HepG2 (cell line): Measurements from ENCODE around the gene DUSP12. TPM values are rescaled to one million over a fixed set of nuclear protein-coding genes. Genes with fewer than 3 reads are reported as not detected.

ENCODE experiments used
- ATAC-seq: fragments of 200-7000 bp; cut with Tn5 transposase; 3 replicates; pipeline ENCODE4 v1.9.1; 2020; ENCODE audit warnings: mild to moderate bottlenecking, moderate library complexity
- BruUV-seq: library from RNA; stranded (reverse); fragments of 400-500 nt; replicated peaks from 2 replicates; lab custom pipeline; 2021; lab: Mats Ljungman, UMichigan
- CTCF ChIA-PET: fragments of 300-600 bp; formaldehyde crosslinking; extraction: SDS; loops from one replicate; lab custom pipeline; 2021; ENCODE audit warnings: low total read pairs, inconsistent platforms, low intra/inter-chr PET ratio; lab: Yijun Ruan, JAX
- POLR2A ChIA-PET: fragments of 350-600 bp; sonication (Branson Sonifier 250); formaldehyde crosslinking; loops from one replicate; lab custom pipeline; 2020; ENCODE audit warnings: antibody characterized with exemption, inconsistent platforms; lab: Yijun Ruan, JAX
- DNase-seq: peaks from one replicate; pipeline ENCODE4 v3.0.0-alpha.2; 2015; ENCODE audit warnings: low spot score
- FAIRE-seq: peaks from 3 replicates; lab custom pipeline; 2011; peaks lifted over from hg19 to GRCh38; lab: Jason Lieb, UNC
- H2AFZ ChIP-seq: one replicate; pipeline ENCODE4 v1.6.1; 2011; ENCODE audit warnings: low read length, inconsistent platforms
- H3K27ac ChIP-seq: fragments of 300-600 bp; 3 replicates; pipeline ENCODE4 v1.8.0; 2011; ENCODE audit warnings: mixed run types, mild to moderate bottlenecking, mixed read lengths, low read length, inconsistent platforms; ENCODE audit not compliant: insufficient read depth; ENCODE audit errors: extremely low read length
- H3K27me3 ChIP-seq, 2 experiments: fragments of 200-600 bp in 1 of 2; 2 replicates in 1 of 2; 3 replicates in 1 of 2; pipeline versions ENCODE4 v1.6.0 to v1.8.0; 2011; ENCODE audit warnings: low read length in 2 of 2, mild to moderate bottlenecking in 2 of 2, moderate library complexity in 2 of 2, inconsistent platforms in 1 of 2; ENCODE audit not compliant: insufficient read depth in 2 of 2, control insufficient read depth in 1 of 2
- H3K36me3 ChIP-seq, 2 experiments: fragments of 200-600 bp in 1 of 2; replicated peaks in 1 of 2; 2 replicates in 1 of 2; 3 replicates in 1 of 2; pipeline versions ENCODE4 v1.5.1 to v1.8.0; 2011; ENCODE audit warnings: low read length in 2 of 2, inconsistent platforms in 1 of 2; ENCODE audit not compliant: insufficient read depth in 2 of 2, control insufficient read depth in 1 of 2
- H3K4me1 ChIP-seq: 2 replicates; pipeline ENCODE4 v1.5.1; 2012; ENCODE audit warnings: low read length, inconsistent platforms; ENCODE audit not compliant: insufficient read depth
- H3K4me2 ChIP-seq: 2 replicates; pipeline ENCODE4 v1.6.0; 2011; ENCODE audit warnings: low read depth, low read length, inconsistent platforms
- H3K4me3 ChIP-seq, 3 experiments: fragments of 200-600 bp in 1 of 3; sonication (generic), shearing (Covaris generic) in 1 of 3; replicated peaks in 1 of 3; 2 replicates each; pipeline ENCODE4 v1.5.1; 2011 to 2016; ENCODE audit warnings: low read length in 3 of 3, inconsistent platforms in 2 of 3, low read depth in 2 of 3, mild to moderate bottlenecking in 2 of 3, control low read depth in 1 of 3, mixed read lengths in 1 of 3; ENCODE audit not compliant: insufficient read depth in 1 of 3
- H3K79me2 ChIP-seq: one replicate; pipeline ENCODE4 v1.6.1; 2011; ENCODE audit warnings: low read length, inconsistent platforms; ENCODE audit not compliant: insufficient read depth
- H3K9ac ChIP-seq: 2 replicates; pipeline ENCODE4 v1.6.0; 2011; ENCODE audit warnings: mild to moderate bottlenecking, low read depth, low read length, inconsistent platforms; ENCODE audit not compliant: insufficient read depth
- H3K9me3 ChIP-seq: 2 replicates; pipeline ENCODE4 v1.5.1; 2012; ENCODE audit warnings: mild to moderate bottlenecking, low read length
- H4K20me1 ChIP-seq: 2 replicates; pipeline ENCODE4 v1.6.0; 2011; ENCODE audit warnings: inconsistent platforms, mild to moderate bottlenecking, low read length, moderate library complexity; ENCODE audit not compliant: insufficient read depth
- BCL3 ChIP-seq: sonication (generic); formaldehyde crosslinking; IDR thresholded peaks from 2 replicates; pipeline ENCODE4 v1.5.1; 2020; ENCODE audit warnings: mild to moderate bottlenecking, missing genetic modification reagents, moderate library complexity
- CBX5 ChIP-seq: sonication (generic); formaldehyde crosslinking; IDR thresholded peaks from 2 replicates; pipeline ENCODE4 v1.4.0; 2020; ENCODE audit warnings: missing genetic modification reagents, borderline replicate concordance
- FOXK2 ChIP-seq: fragments of 450-650 bp; IDR thresholded peaks from 2 replicates; pipeline ENCODE4 v1.6.1; 2016
- GTF3A ChIP-seq: sonication (generic); formaldehyde crosslinking; conservative IDR thresholded peaks from 2 replicates; pipeline ENCODE4 v1.4.0; 2020; ENCODE audit warnings: mild to moderate bottlenecking, missing genetic modification reagents
- MAFG ChIP-seq: sonication (generic); formaldehyde crosslinking; IDR thresholded peaks from 2 replicates; pipeline ENCODE4 v1.5.1; 2020; ENCODE audit warnings: mild to moderate bottlenecking, missing genetic modification reagents
- MED13 ChIP-seq: sonication (generic); formaldehyde crosslinking; IDR thresholded peaks from 2 replicates; pipeline ENCODE4 v1.5.0; 2020; ENCODE audit warnings: missing genetic modification reagents
- TGIF2 ChIP-seq: IDR thresholded peaks from 2 replicates; pipeline ENCODE4 v1.6.1; 2016; ENCODE audit warnings: control low read depth, missing compliant biosample characterization
- ZFP36L1 ChIP-seq: sonication (generic); formaldehyde crosslinking; IDR thresholded peaks from 2 replicates; pipeline ENCODE4 v1.8.0; 2022; ENCODE audit warnings: mild to moderate bottlenecking, missing genetic modification reagents, moderate library complexity
- ZNF205 ChIP-seq: IDR thresholded peaks from 2 replicates; pipeline ENCODE4 v1.6.1; 2018; ENCODE audit warnings: missing biosample characterization, missing genetic modification reagents
- ZNF317 ChIP-seq: sonication (generic); formaldehyde crosslinking; IDR thresholded peaks from 2 replicates; pipeline ENCODE4 v1.5.0; 2020; ENCODE audit warnings: mild to moderate bottlenecking, missing genetic modification reagents
- ZNF644 ChIP-seq: IDR thresholded peaks from 2 replicates; pipeline ENCODE4 v1.6.1; 2016; ENCODE audit warnings: low read depth
- WGBS: methylation state at CpG from one replicate; pipeline ENCODE4 v1.1.6; 2017; ENCODE audit warnings: low lambda C conversion rate; 5-methylcytosine and 5-hydroxymethylcytosine counted together
- in situ Hi-C: cut with HindIII; loops from 2 replicates; pipeline ENCODE4 v1.10.0; 2017; ENCODE audit warnings: low pct_unique_long_range_greater_than_20kb; ENCODE audit not compliant: extremely low pct_ligation_motif_present
- intact Hi-C: fragments of 100-400 bp; cut with micrococcal nuclease; formaldehyde crosslinking; loops from one replicate; pipeline ENCODE4 v1.10.0; 2022; ENCODE audit not compliant: unreplicated experiment
- polyA plus RNA-seq, 8 experiments: library from polyadenylated mRNA; depleted of rRNA in 3 of 8; stranded (reverse) in 7 of 8; unstranded in 1 of 8; fragments of >200 nt; fragmentation: Illumina TruSeq in 4 of 8; extraction: Trizol in 4 of 8; gene quantifications; 2 replicates each; pipeline versions ENCODE4 v1.2.1 to v1.2.3, GENCODE V29; 2011 to 2016; ENCODE audit warnings: low read depth in 4 of 8, missing spikeins in 1 of 8, mixed read lengths in 1 of 8; ENCODE audit not compliant: insufficient read depth in 1 of 8
- total RNA-seq, 5 experiments: library from RNA; depleted of rRNA; stranded (reverse); fragments of >200 nt; fragmentation: Illumina TruSeq; extraction: Trizol; gene quantifications; 2 replicates each; pipeline ENCODE4 v1.2.3, GENCODE V29; 2016; ENCODE audit warnings: low read depth in 1 of 5

DUSP12 gene
- total and polyA plus RNA-seq, 2 of the 13 experiments (the other 11 are each of a cell fraction or from before 2014, with no cell fraction given): 36.7 to 37.1 TPM

- BruUV-seq: no TSS peak
- Histone ChIP-seq H4K20me1 (no peaks in the 10 kb centered on the region), H3K4me2 (no peak overlapping the region), H3K9me3 (no peaks in the 10 kb centered on the region), H2AFZ (no peak overlapping the region), H3K36me3 (no peaks in the 10 kb centered on the region), H3K27me3 (peaks cover 0 to 41% of the 10 kb centered on the region in 2 experiments; a peak in 3 of 5 replicates), H3K4me3 (no peak overlapping the region), H3K27ac (no peak overlapping the region), H3K9ac (no peak overlapping the region), H3K4me1 (peaks cover 19% of the 10 kb centered on the region), H3K79me2 (no peaks in the 10 kb centered on the region)
- TF ChIP-seq ZFP36L1 (CRISPR knock-in tag): no peak
- TF ChIP-seq CBX5 (CRISPR knock-in tag): no peak
- no peak for TF ChIP-seq ZNF205 (CRISPR knock-in tag)
- no peak for TF ChIP-seq MED13 (CRISPR knock-in tag)
- intact Hi-C loops (no loop called here), in situ Hi-C loops (no loop called here)
- no peak for FAIRE-seq
- no peak for DNase-seq
- ChIA-PET POLR2A (no interaction called here), CTCF (no interaction called here)
- no peak for ATAC-seq
- 43% methylated on average over 6 of the region's 6 CpGs for WGBS
Observed at GRCh38 chr1:161730050-161730564, 19.5 kb upstream of the DUSP12 start.

- no peak overlapping the region for H3K4me3 ChIP-seq
- no peak overlapping the region for H3K27ac ChIP-seq
- no TSS peak for BruUV-seq
- 30% methylated on average over 6 of the region's 6 CpGs for WGBS
- no peaks in the 10 kb centered on the region for H3K36me3 ChIP-seq
- CTCF ChIA-PET: no interaction called here
- no peak for DNase-seq
- H4K20me1 ChIP-seq: no peaks in the 10 kb centered on the region
- TF ChIP-seq MAFG (CRISPR knock-in tag) (no peak), ZNF317 (CRISPR knock-in tag) (no peak), BCL3 (CRISPR knock-in tag) (no peak), TGIF2 (CRISPR knock-in tag) (no peak), ZNF644 (CRISPR knock-in tag) (no peak), FOXK2 (no peak), GTF3A (CRISPR knock-in tag) (no peak)
- intact Hi-C loops: no loop called here
- H3K27me3 ChIP-seq: peaks cover 0 to 31% of the 10 kb centered on the region in 2 experiments; a peak in 2 of 5 replicates
- in situ Hi-C loops: no loop called here
- H3K79me2 ChIP-seq: no peaks in the 10 kb centered on the region
- no peak for ATAC-seq
- H2AFZ ChIP-seq: no peak overlapping the region
- H3K4me2 ChIP-seq: no peak overlapping the region
- no peak for FAIRE-seq
- H3K9me3 ChIP-seq: no peaks in the 10 kb centered on the region
- H3K9ac ChIP-seq: no peak overlapping the region
- POLR2A ChIA-PET: no interaction called here
- peaks cover 12% of the 10 kb centered on the region for H3K4me1 ChIP-seq
Observed at GRCh38 chr1:161731241-161731640, 18.3 kb upstream of the DUSP12 start.
